HEK293 (cell line): ENCODE measurements around the gene EMC6.

Experiments used
- HOXA7 ChIP-seq: sonication (generic); formaldehyde crosslinking; IDR thresholded peaks from 2 replicates; pipeline ENCODE4 v1.8.1; 2022; ENCODE audit warnings: missing genetic modification reagents, borderline replicate concordance
- KLF16 ChIP-seq: fragments of 450-650 bp; formaldehyde crosslinking; IDR thresholded peaks from 2 replicates; pipeline ENCODE4 v1.5.1; 2017; ENCODE audit warnings: missing biosample characterization, missing genetic modification characterization
- ZNF140 ChIP-seq: fragments of 450-650 bp; formaldehyde crosslinking; IDR thresholded peaks from 2 replicates; pipeline ENCODE4 v1.5.1; 2016; ENCODE audit warnings: missing biosample characterization, missing genetic modification characterization
- ZNF2 ChIP-seq: fragments of 450-650 bp; formaldehyde crosslinking; IDR thresholded peaks from 2 replicates; pipeline ENCODE4 v1.5.1; 2016; ENCODE audit warnings: missing biosample characterization, missing genetic modification characterization
- ZNF404 ChIP-seq: fragments of 450-650 bp; formaldehyde crosslinking; IDR thresholded peaks from 2 replicates; pipeline ENCODE4 v1.5.1; 2017; ENCODE audit warnings: missing biosample characterization, missing genetic modification characterization
- ZNF501 ChIP-seq: fragments of 450-650 bp; formaldehyde crosslinking; IDR thresholded peaks from 2 replicates; pipeline ENCODE4 v1.5.1; 2016; ENCODE audit warnings: missing biosample characterization, missing genetic modification characterization
- ZNF571 ChIP-seq: fragments of 450-650 bp; formaldehyde crosslinking; IDR thresholded peaks from 2 replicates; pipeline ENCODE4 v1.5.0; 2017; ENCODE audit warnings: missing biosample characterization, missing genetic modification characterization
- ZNF600 ChIP-seq: fragments of 450-650 bp; formaldehyde crosslinking; IDR thresholded peaks from 2 replicates; pipeline ENCODE4 v1.5.1; 2016; ENCODE audit warnings: missing biosample characterization, missing genetic modification characterization
- ZNF621 ChIP-seq: fragments of 450-650 bp; formaldehyde crosslinking; IDR thresholded peaks from 2 replicates; pipeline ENCODE4 v1.5.1; 2017; ENCODE audit warnings: missing biosample characterization, missing genetic modification characterization
- ZNF624 ChIP-seq: fragments of 450-650 bp; formaldehyde crosslinking; IDR thresholded peaks from 2 replicates; pipeline ENCODE4 v1.5.1; 2017; ENCODE audit warnings: missing biosample characterization, missing genetic modification characterization
- ZNF837 ChIP-seq: fragments of 450-650 bp; formaldehyde crosslinking; IDR thresholded peaks from 2 replicates; pipeline ENCODE4 v1.5.1; 2016; ENCODE audit warnings: missing biosample characterization, missing genetic modification characterization
- TF ChIP-seq, protein P1 (sequence below): fragments of 450-650 bp; formaldehyde crosslinking; IDR thresholded peaks from 2 replicates; pipeline ENCODE4 v1.5.1; 2016; ENCODE audit warnings: missing biosample characterization, missing genetic modification characterization
- TF ChIP-seq, protein P2 (sequence below): fragments of 450-650 bp; formaldehyde crosslinking; conservative IDR thresholded peaks from 2 replicates; pipeline ENCODE4 v1.5.1; 2016; ENCODE audit warnings: low read depth, missing biosample characterization, missing genetic modification characterization
- TF ChIP-seq, protein P3 (sequence below): fragments of 450-650 bp; formaldehyde crosslinking; IDR thresholded peaks from 2 replicates; pipeline ENCODE4 v1.5.0; 2017; ENCODE audit warnings: missing biosample characterization, missing genetic modification characterization, borderline replicate concordance
- TF ChIP-seq, protein P4 (sequence below): fragments of 450-650 bp; formaldehyde crosslinking; IDR thresholded peaks from 2 replicates; pipeline ENCODE4 v1.5.1; 2017; ENCODE audit warnings: missing biosample characterization, missing genetic modification characterization
- TF ChIP-seq, protein P5 (sequence below): fragments of 450-650 bp; formaldehyde crosslinking; IDR thresholded peaks from 2 replicates; pipeline ENCODE4 v1.5.1; 2016; ENCODE audit warnings: missing biosample characterization, missing genetic modification characterization
- TF ChIP-seq, protein P6 (sequence below): fragments of 450-650 bp; formaldehyde crosslinking; conservative IDR thresholded peaks from 2 replicates; pipeline ENCODE4 v1.5.1; 2016; ENCODE audit warnings: low read depth, missing biosample characterization, missing genetic modification characterization
- TF ChIP-seq, protein P7 (sequence below): fragments of 450-650 bp; formaldehyde crosslinking; IDR thresholded peaks from 2 replicates; pipeline ENCODE4 v1.5.1; 2016; ENCODE audit warnings: missing biosample characterization, missing genetic modification characterization
- TF ChIP-seq, protein P8 (sequence below): fragments of 450-650 bp; formaldehyde crosslinking; IDR thresholded peaks from 2 replicates; pipeline ENCODE4 v1.5.1; 2016; ENCODE audit warnings: missing biosample characterization, missing genetic modification characterization

The EMC6 gene

DNA sequence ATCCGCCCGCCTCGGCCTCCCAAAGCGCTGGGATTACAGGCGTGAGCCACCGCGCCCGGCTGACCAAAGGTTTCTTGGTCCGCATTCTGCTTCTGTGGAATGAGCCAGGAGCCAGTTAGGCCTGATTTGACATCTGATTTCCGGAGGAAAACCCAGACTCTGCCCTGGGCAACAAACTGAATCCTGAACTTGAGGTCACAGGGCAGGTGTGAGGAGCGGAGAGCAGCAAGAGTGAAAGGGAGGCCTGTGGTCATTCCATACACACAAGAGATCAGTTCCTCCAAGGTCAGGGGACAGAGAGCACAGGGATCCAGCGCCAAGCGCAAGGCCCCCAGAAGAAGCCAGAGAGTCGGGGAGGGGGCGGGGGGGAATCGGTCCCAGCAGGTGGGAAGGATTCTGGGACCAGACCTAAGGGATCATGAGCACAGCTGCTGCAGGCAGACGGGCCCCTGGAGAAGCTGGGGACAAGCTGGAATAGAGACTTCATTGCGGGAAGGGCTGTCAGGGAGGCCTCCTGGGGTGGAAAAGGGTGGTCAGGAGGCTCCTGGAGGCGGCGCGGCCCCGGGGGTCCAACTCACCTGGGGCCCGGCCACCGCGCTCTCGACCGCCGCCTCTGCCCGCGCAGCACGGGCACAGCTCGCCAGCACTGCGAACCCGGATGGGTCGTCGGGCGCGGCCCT lies 33.0 kb upstream of the EMC6 start (continued):
- TF ChIP-seq ZNF404: no peak
- TF ChIP-seq, protein P1, sequence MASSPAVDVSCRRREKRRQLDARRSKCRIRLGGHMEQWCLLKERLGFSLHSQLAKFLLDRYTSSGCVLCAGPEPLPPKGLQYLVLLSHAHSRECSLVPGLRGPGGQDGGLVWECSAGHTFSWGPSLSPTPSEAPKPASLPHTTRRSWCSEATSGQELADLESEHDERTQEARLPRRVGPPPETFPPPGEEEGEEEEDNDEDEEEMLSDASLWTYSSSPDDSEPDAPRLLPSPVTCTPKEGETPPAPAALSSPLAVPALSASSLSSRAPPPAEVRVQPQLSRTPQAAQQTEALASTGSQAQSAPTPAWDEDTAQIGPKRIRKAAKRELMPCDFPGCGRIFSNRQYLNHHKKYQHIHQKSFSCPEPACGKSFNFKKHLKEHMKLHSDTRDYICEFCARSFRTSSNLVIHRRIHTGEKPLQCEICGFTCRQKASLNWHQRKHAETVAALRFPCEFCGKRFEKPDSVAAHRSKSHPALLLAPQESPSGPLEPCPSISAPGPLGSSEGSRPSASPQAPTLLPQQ (tag by site-specific recombination): no peak
- TF ChIP-seq KLF16 (tag by site-specific recombination): no peak
- no peak for TF ChIP-seq ZNF571
- TF ChIP-seq, protein P2, sequence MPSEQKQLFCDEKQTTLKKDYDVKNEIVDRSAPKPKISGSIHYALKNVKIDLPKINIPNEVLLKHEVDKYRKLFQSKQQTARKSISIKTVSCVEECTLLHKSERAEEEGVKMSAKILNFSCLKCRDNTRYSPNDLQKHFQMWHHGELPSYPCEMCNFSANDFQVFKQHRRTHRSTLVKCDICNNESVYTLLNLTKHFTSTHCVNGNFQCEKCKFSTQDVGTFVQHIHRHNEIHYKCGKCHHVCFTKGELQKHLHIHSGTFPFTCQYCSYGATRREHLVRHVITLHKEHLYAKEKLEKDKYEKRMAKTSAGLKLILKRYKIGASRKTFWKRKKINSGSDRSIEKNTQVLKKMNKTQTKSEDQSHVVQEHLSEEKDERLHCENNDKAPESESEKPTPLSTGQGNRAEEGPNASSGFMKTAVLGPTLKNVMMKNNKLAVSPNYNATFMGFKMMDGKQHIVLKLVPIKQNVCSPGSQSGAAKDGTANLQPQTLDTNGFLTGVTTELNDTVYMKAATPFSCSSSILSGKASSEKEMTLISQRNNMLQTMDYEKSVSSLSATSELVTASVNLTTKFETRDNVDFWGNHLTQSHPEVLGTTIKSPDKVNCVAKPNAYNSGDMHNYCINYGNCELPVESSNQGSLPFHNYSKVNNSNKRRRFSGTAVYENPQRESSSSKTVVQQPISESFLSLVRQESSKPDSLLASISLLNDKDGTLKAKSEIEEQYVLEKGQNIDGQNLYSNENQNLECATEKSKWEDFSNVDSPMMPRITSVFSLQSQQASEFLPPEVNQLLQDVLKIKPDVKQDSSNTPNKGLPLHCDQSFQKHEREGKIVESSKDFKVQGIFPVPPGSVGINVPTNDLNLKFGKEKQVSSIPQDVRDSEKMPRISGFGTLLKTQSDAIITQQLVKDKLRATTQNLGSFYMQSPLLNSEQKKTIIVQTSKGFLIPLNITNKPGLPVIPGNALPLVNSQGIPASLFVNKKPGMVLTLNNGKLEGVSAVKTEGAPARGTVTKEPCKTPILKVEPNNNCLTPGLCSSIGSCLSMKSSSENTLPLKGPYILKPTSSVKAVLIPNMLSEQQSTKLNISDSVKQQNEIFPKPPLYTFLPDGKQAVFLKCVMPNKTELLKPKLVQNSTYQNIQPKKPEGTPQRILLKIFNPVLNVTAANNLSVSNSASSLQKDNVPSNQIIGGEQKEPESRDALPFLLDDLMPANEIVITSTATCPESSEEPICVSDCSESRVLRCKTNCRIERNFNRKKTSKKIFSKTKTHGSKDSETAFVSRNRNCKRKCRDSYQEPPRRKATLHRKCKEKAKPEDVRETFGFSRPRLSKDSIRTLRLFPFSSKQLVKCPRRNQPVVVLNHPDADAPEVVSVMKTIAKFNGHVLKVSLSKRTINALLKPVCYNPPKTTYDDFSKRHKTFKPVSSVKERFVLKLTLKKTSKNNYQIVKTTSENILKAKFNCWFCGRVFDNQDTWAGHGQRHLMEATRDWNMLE: no peak
- no peak for TF ChIP-seq ZNF140 (tag by site-specific recombination)
- TF ChIP-seq, protein P3, sequence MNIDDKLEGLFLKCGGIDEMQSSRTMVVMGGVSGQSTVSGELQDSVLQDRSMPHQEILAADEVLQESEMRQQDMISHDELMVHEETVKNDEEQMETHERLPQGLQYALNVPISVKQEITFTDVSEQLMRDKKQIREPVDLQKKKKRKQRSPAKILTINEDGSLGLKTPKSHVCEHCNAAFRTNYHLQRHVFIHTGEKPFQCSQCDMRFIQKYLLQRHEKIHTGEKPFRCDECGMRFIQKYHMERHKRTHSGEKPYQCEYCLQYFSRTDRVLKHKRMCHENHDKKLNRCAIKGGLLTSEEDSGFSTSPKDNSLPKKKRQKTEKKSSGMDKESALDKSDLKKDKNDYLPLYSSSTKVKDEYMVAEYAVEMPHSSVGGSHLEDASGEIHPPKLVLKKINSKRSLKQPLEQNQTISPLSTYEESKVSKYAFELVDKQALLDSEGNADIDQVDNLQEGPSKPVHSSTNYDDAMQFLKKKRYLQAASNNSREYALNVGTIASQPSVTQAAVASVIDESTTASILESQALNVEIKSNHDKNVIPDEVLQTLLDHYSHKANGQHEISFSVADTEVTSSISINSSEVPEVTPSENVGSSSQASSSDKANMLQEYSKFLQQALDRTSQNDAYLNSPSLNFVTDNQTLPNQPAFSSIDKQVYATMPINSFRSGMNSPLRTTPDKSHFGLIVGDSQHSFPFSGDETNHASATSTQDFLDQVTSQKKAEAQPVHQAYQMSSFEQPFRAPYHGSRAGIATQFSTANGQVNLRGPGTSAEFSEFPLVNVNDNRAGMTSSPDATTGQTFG (tag by site-specific recombination): no peak
- TF ChIP-seq, protein P4, sequence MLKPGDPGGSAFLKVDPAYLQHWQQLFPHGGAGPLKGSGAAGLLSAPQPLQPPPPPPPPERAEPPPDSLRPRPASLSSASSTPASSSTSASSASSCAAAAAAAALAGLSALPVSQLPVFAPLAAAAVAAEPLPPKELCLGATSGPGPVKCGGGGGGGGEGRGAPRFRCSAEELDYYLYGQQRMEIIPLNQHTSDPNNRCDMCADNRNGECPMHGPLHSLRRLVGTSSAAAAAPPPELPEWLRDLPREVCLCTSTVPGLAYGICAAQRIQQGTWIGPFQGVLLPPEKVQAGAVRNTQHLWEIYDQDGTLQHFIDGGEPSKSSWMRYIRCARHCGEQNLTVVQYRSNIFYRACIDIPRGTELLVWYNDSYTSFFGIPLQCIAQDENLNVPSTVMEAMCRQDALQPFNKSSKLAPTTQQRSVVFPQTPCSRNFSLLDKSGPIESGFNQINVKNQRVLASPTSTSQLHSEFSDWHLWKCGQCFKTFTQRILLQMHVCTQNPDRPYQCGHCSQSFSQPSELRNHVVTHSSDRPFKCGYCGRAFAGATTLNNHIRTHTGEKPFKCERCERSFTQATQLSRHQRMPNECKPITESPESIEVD (tag by site-specific recombination): no peak
- TF ChIP-seq ZNF2 (tag by site-specific recombination): no peak
- no peak for TF ChIP-seq ZNF624
- no peak for TF ChIP-seq ZNF837
- peak; percentile 31; the same call in 1 of the 2 replicates for TF ChIP-seq ZNF600 (tag by site-specific recombination)
- TF ChIP-seq, protein P5, sequence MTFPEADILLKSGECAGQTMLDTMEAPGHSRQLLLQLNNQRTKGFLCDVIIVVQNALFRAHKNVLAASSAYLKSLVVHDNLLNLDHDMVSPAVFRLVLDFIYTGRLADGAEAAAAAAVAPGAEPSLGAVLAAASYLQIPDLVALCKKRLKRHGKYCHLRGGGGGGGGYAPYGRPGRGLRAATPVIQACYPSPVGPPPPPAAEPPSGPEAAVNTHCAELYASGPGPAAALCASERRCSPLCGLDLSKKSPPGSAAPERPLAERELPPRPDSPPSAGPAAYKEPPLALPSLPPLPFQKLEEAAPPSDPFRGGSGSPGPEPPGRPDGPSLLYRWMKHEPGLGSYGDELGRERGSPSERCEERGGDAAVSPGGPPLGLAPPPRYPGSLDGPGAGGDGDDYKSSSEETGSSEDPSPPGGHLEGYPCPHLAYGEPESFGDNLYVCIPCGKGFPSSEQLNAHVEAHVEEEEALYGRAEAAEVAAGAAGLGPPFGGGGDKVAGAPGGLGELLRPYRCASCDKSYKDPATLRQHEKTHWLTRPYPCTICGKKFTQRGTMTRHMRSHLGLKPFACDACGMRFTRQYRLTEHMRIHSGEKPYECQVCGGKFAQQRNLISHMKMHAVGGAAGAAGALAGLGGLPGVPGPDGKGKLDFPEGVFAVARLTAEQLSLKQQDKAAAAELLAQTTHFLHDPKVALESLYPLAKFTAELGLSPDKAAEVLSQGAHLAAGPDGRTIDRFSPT (tag by site-specific recombination): peak; percentile 56; the same call in 1 of the 2 replicates
- TF ChIP-seq, protein P6, sequence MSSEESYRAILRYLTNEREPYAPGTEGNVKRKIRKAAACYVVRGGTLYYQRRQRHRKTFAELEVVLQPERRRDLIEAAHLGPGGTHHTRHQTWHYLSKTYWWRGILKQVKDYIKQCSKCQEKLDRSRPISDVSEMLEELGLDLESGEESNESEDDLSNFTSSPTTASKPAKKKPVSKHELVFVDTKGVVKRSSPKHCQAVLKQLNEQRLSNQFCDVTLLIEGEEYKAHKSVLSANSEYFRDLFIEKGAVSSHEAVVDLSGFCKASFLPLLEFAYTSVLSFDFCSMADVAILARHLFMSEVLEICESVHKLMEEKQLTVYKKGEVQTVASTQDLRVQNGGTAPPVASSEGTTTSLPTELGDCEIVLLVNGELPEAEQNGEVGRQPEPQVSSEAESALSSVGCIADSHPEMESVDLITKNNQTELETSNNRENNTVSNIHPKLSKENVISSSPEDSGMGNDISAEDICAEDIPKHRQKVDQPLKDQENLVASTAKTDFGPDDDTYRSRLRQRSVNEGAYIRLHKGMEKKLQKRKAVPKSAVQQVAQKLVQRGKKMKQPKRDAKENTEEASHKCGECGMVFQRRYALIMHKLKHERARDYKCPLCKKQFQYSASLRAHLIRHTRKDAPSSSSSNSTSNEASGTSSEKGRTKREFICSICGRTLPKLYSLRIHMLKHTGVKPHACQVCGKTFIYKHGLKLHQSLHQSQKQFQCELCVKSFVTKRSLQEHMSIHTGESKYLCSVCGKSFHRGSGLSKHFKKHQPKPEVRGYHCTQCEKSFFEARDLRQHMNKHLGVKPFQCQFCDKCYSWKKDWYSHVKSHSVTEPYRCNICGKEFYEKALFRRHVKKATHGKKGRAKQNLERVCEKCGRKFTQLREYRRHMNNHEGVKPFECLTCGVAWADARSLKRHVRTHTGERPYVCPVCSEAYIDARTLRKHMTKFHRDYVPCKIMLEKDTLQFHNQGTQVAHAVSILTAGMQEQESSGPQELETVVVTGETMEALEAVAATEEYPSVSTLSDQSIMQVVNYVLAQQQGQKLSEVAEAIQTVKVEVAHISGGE: no peak
- TF ChIP-seq ZNF501 (tag by site-specific recombination): peak; percentile 57; the same call in 1 of the 2 replicates
- TF ChIP-seq, protein P7, sequence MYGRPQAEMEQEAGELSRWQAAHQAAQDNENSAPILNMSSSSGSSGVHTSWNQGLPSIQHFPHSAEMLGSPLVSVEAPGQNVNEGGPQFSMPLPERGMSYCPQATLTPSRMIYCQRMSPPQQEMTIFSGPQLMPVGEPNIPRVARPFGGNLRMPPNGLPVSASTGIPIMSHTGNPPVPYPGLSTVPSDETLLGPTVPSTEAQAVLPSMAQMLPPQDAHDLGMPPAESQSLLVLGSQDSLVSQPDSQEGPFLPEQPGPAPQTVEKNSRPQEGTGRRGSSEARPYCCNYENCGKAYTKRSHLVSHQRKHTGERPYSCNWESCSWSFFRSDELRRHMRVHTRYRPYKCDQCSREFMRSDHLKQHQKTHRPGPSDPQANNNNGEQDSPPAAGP (tag by site-specific recombination): peak; percentile 30; the same call in 1 of the 2 replicates
- TF ChIP-seq, protein P8, sequence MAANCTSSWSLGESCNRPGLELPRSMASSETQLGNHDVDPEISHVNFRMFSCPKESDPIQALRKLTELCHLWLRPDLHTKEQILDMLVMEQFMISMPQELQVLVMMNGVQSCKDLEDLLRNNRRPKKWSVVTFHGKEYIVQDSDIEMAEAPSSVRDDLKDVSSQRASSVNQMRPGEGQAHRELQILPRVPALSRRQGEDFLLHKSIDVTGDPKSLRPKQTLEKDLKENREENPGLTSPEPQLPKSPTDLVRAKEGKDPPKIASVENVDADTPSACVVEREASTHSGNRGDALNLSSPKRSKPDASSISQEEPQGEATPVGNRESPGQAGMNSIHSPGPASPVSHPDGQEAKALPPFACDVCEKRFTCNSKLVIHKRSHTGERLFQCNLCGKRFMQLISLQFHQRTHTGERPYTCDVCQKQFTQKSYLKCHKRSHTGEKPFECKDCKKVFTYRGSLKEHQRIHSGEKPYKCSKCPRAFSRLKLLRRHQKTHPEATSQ (tag by site-specific recombination): 0 out of 2 replicates have a peak, but pooled peaks have one; percentile 54
- no peak for TF ChIP-seq ZNF621 (tag by site-specific recombination)
- no peak for TF ChIP-seq HOXA7 (CRISPR knock-in tag)
